ENCODE measurements around the gene CREG1. TPM values are rescaled to one million over a fixed set of nuclear protein-coding genes. Genes with fewer than 3 reads are reported as not detected.

CREG1 gene
- 72.3 to 85.3 TPM (median 81.1 TPM) in 5 replicates for total RNA-seq (2022; extraction: Qiagen RNA extraction)

GRCh38 chr1:167553136-167554027, at the start of gene CREG1:
Gene CREG1, minus strand, starts transcription at chr1:167553762.

GRCh38 chr1:167518331-167518700, 35.2 kb downstream of the CREG1 start, which contains the start of gene CD247:
Gene CD247, minus strand, starts transcription at chr1:167518529. Its CDS starts 64 bp downstream, at chr1:167518465.

Other genes starting within 250 kb of the CREG1 start
- gene CD247, start 35.2 kb downstream of the CREG1 start, total RNA-seq (2022; extraction: Qiagen RNA extraction): 0.54 to 0.87 TPM (median 0.61 TPM) in 5 replicates
- gene RCSD1, start 76.5 kb upstream of the CREG1 start, total RNA-seq (2022; extraction: Qiagen RNA extraction): 0.02 to 0.09 TPM (median 0.02 TPM) in 5 replicates
- gene MPZL1, start 168.2 kb upstream of the CREG1 start, total RNA-seq (2022; extraction: Qiagen RNA extraction): 97.7 to 139 TPM (median 126 TPM) in 5 replicates

All from A549 treated with dexamethasone at 1 μM for 4 hours (cell line).